Measurements from ENCODE around the gene PHETA1.
"Not testable (repeated sequence)": the region's sequence is repeated elsewhere in the genome, so short reads cannot be mapped to it uniquely, and the experiment has no call there.

Gene PHETA1

GRCh38 chr12:111398530-111398929 lies 29.6 kb upstream of the PHETA1 start:
- ATAC-seq (replicated peaks) (no peak), DNase-seq (no peak)
- Mint-ChIP-seq H3K27ac (no peak overlapping the region), H3K4me3 (no peak overlapping the region), H3K27me3 (no peaks in the 10 kb centered on the region), H3K4me1 (ENCODE audit: low read depth in 2 of 2) (peaks cover 13 to 24% of the 10 kb centered on the region in 2 donors), H3K9me3 (no peaks in the 10 kb centered on the region), H3K36me3 (ENCODE audit: insufficient read depth) (peaks cover 14% of the 10 kb centered on the region)

GRCh38 chr12:111396726-111397445 lies 28.0 kb upstream of the PHETA1 start:
- Mint-ChIP-seq H3K36me3 (ENCODE audit: insufficient read depth) (peaks cover 4% of the 10 kb centered on the region), H3K9me3 (no peaks in the 10 kb centered on the region), H3K4me1 (ENCODE audit: low read depth in 2 of 2) (peaks cover 4 to 16% of the 10 kb centered on the region in 2 donors), H3K27ac (peak overlapping the region; percentile 75 to 79), H3K4me3 (peak overlapping the region; percentile 81 to 85), H3K27me3 (no peaks in the 10 kb centered on the region)
- DNase-seq (peak; percentile 86 to 88 (median 87)), ATAC-seq (replicated peaks) (peak; percentile 95)

- H3K27me3 Mint-ChIP-seq; H3K36me3 Mint-ChIP-seq (ENCODE audit: insufficient read depth); ATAC-seq (replicated peaks); H3K4me3 Mint-ChIP-seq; H3K9me3 Mint-ChIP-seq; DNase-seq; H3K27ac Mint-ChIP-seq: not testable (repeated sequence)
- H3K4me1 Mint-ChIP-seq (ENCODE audit: low read depth in 2 of 2): peaks cover 4 to 16% of the 10 kb centered on the region in 2 donors
These were observed 27.4 kb upstream of the PHETA1 start for GRCh38 chr12:111396271-111396670.

- H3K27ac Mint-ChIP-seq: no peak overlapping the region
- H3K4me3 Mint-ChIP-seq: no peak overlapping the region
- no peaks in the 10 kb centered on the region for H3K9me3 Mint-ChIP-seq
- H3K4me1 Mint-ChIP-seq (ENCODE audit: low read depth in 2 of 2): peaks cover 4 to 13% of the 10 kb centered on the region in 2 donors
- DNase-seq (no peak), ATAC-seq (replicated peaks) (no peak)
- no peaks in the 10 kb centered on the region for H3K27me3 Mint-ChIP-seq
- no peaks in the 10 kb centered on the region for H3K36me3 Mint-ChIP-seq (ENCODE audit: insufficient read depth)
These were observed 26.7 kb upstream of the PHETA1 start for GRCh38 chr12:111395336-111396187.

GRCh38 chr12:111394480-111394879 lies 25.6 kb upstream of the PHETA1 start:
- no peak overlapping the region for H3K27ac Mint-ChIP-seq
- peaks cover 0 to 4% of the 10 kb centered on the region in 2 donors for H3K27me3 Mint-ChIP-seq
- no peaks in the 10 kb centered on the region for H3K36me3 Mint-ChIP-seq (ENCODE audit: insufficient read depth)
- peaks cover 3 to 7% of the 10 kb centered on the region in 2 donors for H3K4me1 Mint-ChIP-seq (ENCODE audit: low read depth in 2 of 2)
- H3K9me3 Mint-ChIP-seq: no peaks in the 10 kb centered on the region
- H3K4me3 Mint-ChIP-seq: no peak overlapping the region
- no peak for DNase-seq
- no peak for ATAC-seq (replicated peaks)

- Mint-ChIP-seq H3K27ac (no peak overlapping the region), H3K36me3 (ENCODE audit: insufficient read depth) (no peaks in the 10 kb centered on the region), H3K4me1 (ENCODE audit: low read depth in 2 of 2) (peaks cover 3 to 6% of the 10 kb centered on the region in 2 donors), H3K4me3 (no peak overlapping the region), H3K9me3 (no peaks in the 10 kb centered on the region), H3K27me3 (peaks cover 0 to 7% of the 10 kb centered on the region in 2 donors)
- no peak for DNase-seq
- ATAC-seq (replicated peaks): no peak
These were observed 24.9 kb upstream of the PHETA1 start for GRCh38 chr12:111393700-111394300.

- H3K9me3 Mint-ChIP-seq: no peaks in the 10 kb centered on the region
- DNase-seq (no peak), ATAC-seq (replicated peaks) (no peak)
- no peak overlapping the region for H3K27ac Mint-ChIP-seq
- H3K27me3 Mint-ChIP-seq: peaks cover 8 to 18% of the 10 kb centered on the region in 2 donors
- no peak overlapping the region for H3K4me3 Mint-ChIP-seq
- no peaks in the 10 kb centered on the region for H3K4me1 Mint-ChIP-seq (ENCODE audit: low read depth in 2 of 2)
- no peaks in the 10 kb centered on the region for H3K36me3 Mint-ChIP-seq (ENCODE audit: insufficient read depth)
These were observed 22.0 kb upstream of the PHETA1 start for GRCh38 chr12:111390910-111391309.

GRCh38 chr12:111389635-111390034 lies 20.7 kb upstream of the PHETA1 start:
- ATAC-seq (replicated peaks) (no peak), DNase-seq (no peak)
- Mint-ChIP-seq H3K27me3 (peaks cover 17 to 28% of the 10 kb centered on the region in 2 donors), H3K9me3 (no peaks in the 10 kb centered on the region), H3K4me1 (ENCODE audit: low read depth in 2 of 2) (no peaks in the 10 kb centered on the region), H3K36me3 (ENCODE audit: insufficient read depth) (no peaks in the 10 kb centered on the region), H3K4me3 (no peak overlapping the region), H3K27ac (no peak overlapping the region)

- no peak overlapping the region for H3K27ac Mint-ChIP-seq
- DNase-seq (no peak), ATAC-seq (replicated peaks) (no peak)
- no peaks in the 10 kb centered on the region for H3K9me3 Mint-ChIP-seq
- H3K4me1 Mint-ChIP-seq (ENCODE audit: low read depth in 2 of 2): no peaks in the 10 kb centered on the region
- no peaks in the 10 kb centered on the region for H3K36me3 Mint-ChIP-seq (ENCODE audit: insufficient read depth)
- peaks cover 19 to 33% of the 10 kb centered on the region in 2 donors for H3K27me3 Mint-ChIP-seq
- H3K4me3 Mint-ChIP-seq: no peak overlapping the region
These were observed 18.9 kb upstream of the PHETA1 start for GRCh38 chr12:111387747-111388323.

- Mint-ChIP-seq H3K9me3 (no peaks in the 10 kb centered on the region), H3K4me1 (ENCODE audit: low read depth in 2 of 2) (no peaks in the 10 kb centered on the region), H3K27ac (no peak overlapping the region), H3K27me3 (peaks cover 19 to 33% of the 10 kb centered on the region in 2 donors), H3K36me3 (ENCODE audit: insufficient read depth) (no peaks in the 10 kb centered on the region), H3K4me3 (no peak overlapping the region)
- ATAC-seq (replicated peaks) (no peak), DNase-seq (no peak)
These were observed 18.0 kb upstream of the PHETA1 start for GRCh38 chr12:111386885-111387284.

GRCh38 chr12:111384596-111384995 lies 15.7 kb upstream of the PHETA1 start:
- no peaks in the 10 kb centered on the region for H3K4me1 Mint-ChIP-seq (ENCODE audit: low read depth in 2 of 2)
- H3K36me3 Mint-ChIP-seq (ENCODE audit: insufficient read depth): no peaks in the 10 kb centered on the region
- ATAC-seq (replicated peaks) (no peak), DNase-seq (no peak)
- H3K9me3 Mint-ChIP-seq: no peaks in the 10 kb centered on the region
- H3K27me3 Mint-ChIP-seq: peaks cover 19 to 42% of the 10 kb centered on the region in 2 donors
- no peak overlapping the region for H3K27ac Mint-ChIP-seq
- no peak overlapping the region for H3K4me3 Mint-ChIP-seq

GRCh38 chr12:111379942-111380554 lies 11.2 kb upstream of the PHETA1 start:
- DNase-seq: no peak
- no peak overlapping the region for H3K27ac Mint-ChIP-seq
- no peaks in the 10 kb centered on the region for H3K36me3 Mint-ChIP-seq (ENCODE audit: insufficient read depth)
- no peaks in the 10 kb centered on the region for H3K4me1 Mint-ChIP-seq (ENCODE audit: low read depth in 2 of 2)
- H3K4me3 Mint-ChIP-seq: no peak overlapping the region
- H3K9me3 Mint-ChIP-seq: no peaks in the 10 kb centered on the region
- ATAC-seq (replicated peaks): no peak
- H3K27me3 Mint-ChIP-seq: peaks cover 11 to 34% of the 10 kb centered on the region in 2 donors

- Mint-ChIP-seq H3K27ac (no peak overlapping the region), H3K27me3 (peaks cover 5 to 35% of the 10 kb centered on the region in 2 donors), H3K9me3 (no peaks in the 10 kb centered on the region), H3K36me3 (ENCODE audit: insufficient read depth) (no peaks in the 10 kb centered on the region), H3K4me1 (ENCODE audit: low read depth in 2 of 2) (no peaks in the 10 kb centered on the region), H3K4me3 (no peak overlapping the region)
- DNase-seq (no peak), ATAC-seq (replicated peaks) (no peak)
These were observed 8.5 kb upstream of the PHETA1 start for GRCh38 chr12:111377440-111377839.
